Caki2 (cell line): ENCODE data around the gene NKX2-8. TPM values are rescaled to one million over a fixed set of nuclear protein-coding genes. Genes with fewer than 3 reads are reported as not detected.

Experiments
- DNase-seq: peaks from one replicate; pipeline ENCODE4 v3.0.0-alpha.2; 2015; ENCODE audit warnings: low read depth
- in situ Hi-C: cut with HindIII; loops from 2 replicates; pipeline ENCODE4 v1.10.0; 2016; ENCODE audit warnings: low sequenced_read_pairs, low pct_unique_long_range_greater_than_20kb, mixed read lengths
- total RNA-seq: library from RNA; depleted of rRNA; stranded (reverse); fragments of >200 nt; shearing (Covaris generic); gene quantifications from 2 replicates; pipeline ENCODE4 v1.2.3, GENCODE V29; 2014; ENCODE audit warnings: low replicate concordance; rRNA removed

NKX2-8 gene
- 2.4 and 5.5 TPM in 2 replicates for total RNA-seq

GRCh38 chr14:36582011-36582873, at the start of gene NKX2-8:
Gene NKX2-8 (minus strand): TSS chr14:36582614. CDS start chr14:36582389, 225 bp downstream.
- in situ Hi-C loops = no loop called here
- DNase-seq = peak; percentile 51

GRCh38 chr14:36627981-36628380, 45.6 kb upstream of the NKX2-8 start:
- in situ Hi-C loops = no loop called here

GRCh38 chr14:36626151-36626550, 43.7 kb upstream of the NKX2-8 start:
- in situ Hi-C loops = no loop called here
- DNase-seq = no peak

More at GRCh38 chr14:36627981-36628380, 45.6 kb upstream of the NKX2-8 start:
- DNase-seq = no peak

- in situ Hi-C loops = no loop called here
- no peak for DNase-seq
Observed at GRCh38 chr14:36625436-36625835, 43.0 kb upstream of the NKX2-8 start.

GRCh38 chr14:36625014-36625413, 42.6 kb upstream of the NKX2-8 start:
- DNase-seq = no peak
- in situ Hi-C loops = no loop called here

- in situ Hi-C loops = no loop called here
- DNase-seq = no peak
Observed at GRCh38 chr14:36619853-36620252, 37.4 kb upstream of the NKX2-8 start.

- DNase-seq = no peak
- in situ Hi-C loops = no loop called here
Observed at GRCh38 chr14:36619131-36619530, 36.7 kb upstream of the NKX2-8 start.

GRCh38 chr14:36618641-36619040, 36.2 kb upstream of the NKX2-8 start:
- in situ Hi-C loops = no loop called here
- DNase-seq = no peak

GRCh38 chr14:36617824-36618223, 35.4 kb upstream of the NKX2-8 start:
- DNase-seq = no peak
- in situ Hi-C loops = no loop called here

- in situ Hi-C loops = no loop called here
- DNase-seq = peak; percentile 13
Observed at GRCh38 chr14:36605506-36605857, 23.1 kb upstream of the NKX2-8 start.

GRCh38 chr14:36604757-36605505, 22.5 kb upstream of the NKX2-8 start:
- in situ Hi-C loops = no loop called here

GRCh38 chr14:36600431-36600830, 18.0 kb upstream of the NKX2-8 start:
- in situ Hi-C loops = no loop called here
- DNase-seq = no peak

More at GRCh38 chr14:36604757-36605505, 22.5 kb upstream of the NKX2-8 start:
- DNase-seq = peak; percentile 68

GRCh38 chr14:36591482-36591881, 9.1 kb upstream of the NKX2-8 start:
- in situ Hi-C loops = no loop called here
- DNase-seq = no peak

GRCh38 chr14:36588788-36589187, 6.4 kb upstream of the NKX2-8 start:
- in situ Hi-C loops = no loop called here
- no peak for DNase-seq

- no peak for DNase-seq
- in situ Hi-C loops = no loop called here
Observed at GRCh38 chr14:36588119-36588518, 5.7 kb upstream of the NKX2-8 start.

- in situ Hi-C loops = no loop called here
- no peak for DNase-seq
Observed at GRCh38 chr14:36585100-36585499, 2.7 kb upstream of the NKX2-8 start.

- in situ Hi-C loops = no loop called here
- no peak for DNase-seq
Observed at GRCh38 chr14:36583893-36584811, 1.7 kb upstream of the NKX2-8 start.

GRCh38 chr14:36583242-36583892, 953 bp upstream of the NKX2-8 start:
- in situ Hi-C loops = no loop called here
- no peak for DNase-seq
